ENCODE data around the gene SPPL3.

Gene SPPL3

GRCh38 chr12:120721866-120722265 lies 182.3 kb downstream of the SPPL3 start:
- DNase-seq (ENCODE audit: low spot score): no peak

- DNase-seq (ENCODE audit: low spot score): no peak
Measured at GRCh38 chr12:120720987-120721801, 183.0 kb downstream of the SPPL3 start.

GRCh38 chr12:120720234-120720986 lies 183.7 kb downstream of the SPPL3 start:
- DNase-seq (ENCODE audit: low spot score): no peak

GRCh38 chr12:120719496-120720233 lies 184.5 kb downstream of the SPPL3 start:
- DNase-seq (ENCODE audit: low spot score): no peak

GRCh38 chr12:120719072-120719471 lies 185.1 kb downstream of the SPPL3 start:
- DNase-seq (ENCODE audit: low spot score): no peak

GRCh38 chr12:120718055-120718454 lies 186.1 kb downstream of the SPPL3 start:
- DNase-seq (ENCODE audit: low spot score): no peak

GRCh38 chr12:120713861-120714482 lies 190.2 kb downstream of the SPPL3 start:
- peak; percentile 90 for DNase-seq (ENCODE audit: low spot score)

GRCh38 chr12:120712610-120713009 lies 191.5 kb downstream of the SPPL3 start:
- no peak for DNase-seq (ENCODE audit: low spot score)
